HEK293 (cell line): ENCODE results near the gene RBM4B.

ENCODE experiments used
- GFI1B ChIP-seq: fragments of 450-650 bp; formaldehyde crosslinking; IDR thresholded peaks from 2 replicates; pipeline ENCODE4 v1.5.1; 2016; ENCODE audit warnings: missing biosample characterization, missing genetic modification characterization
- TCF7L2 ChIP-seq: IDR thresholded peaks from 2 replicates; pipeline ENCODE4 v1.6.1; 2011; ENCODE audit warnings: low read depth, mild to moderate bottlenecking, inconsistent platforms, low read length, moderate library complexity, borderline replicate concordance
- ZBTB7A ChIP-seq: fragments of 450-650 bp; formaldehyde crosslinking; IDR thresholded peaks from 2 replicates; pipeline ENCODE4 v1.5.1; 2016; ENCODE audit warnings: low read depth, missing biosample characterization, missing genetic modification characterization
- TF ChIP-seq, protein P1 (sequence below): fragments of 450-650 bp; formaldehyde crosslinking; IDR thresholded peaks from 2 replicates; pipeline ENCODE4 v1.5.1; 2016; ENCODE audit warnings: missing biosample characterization, missing genetic modification characterization

DNA sequence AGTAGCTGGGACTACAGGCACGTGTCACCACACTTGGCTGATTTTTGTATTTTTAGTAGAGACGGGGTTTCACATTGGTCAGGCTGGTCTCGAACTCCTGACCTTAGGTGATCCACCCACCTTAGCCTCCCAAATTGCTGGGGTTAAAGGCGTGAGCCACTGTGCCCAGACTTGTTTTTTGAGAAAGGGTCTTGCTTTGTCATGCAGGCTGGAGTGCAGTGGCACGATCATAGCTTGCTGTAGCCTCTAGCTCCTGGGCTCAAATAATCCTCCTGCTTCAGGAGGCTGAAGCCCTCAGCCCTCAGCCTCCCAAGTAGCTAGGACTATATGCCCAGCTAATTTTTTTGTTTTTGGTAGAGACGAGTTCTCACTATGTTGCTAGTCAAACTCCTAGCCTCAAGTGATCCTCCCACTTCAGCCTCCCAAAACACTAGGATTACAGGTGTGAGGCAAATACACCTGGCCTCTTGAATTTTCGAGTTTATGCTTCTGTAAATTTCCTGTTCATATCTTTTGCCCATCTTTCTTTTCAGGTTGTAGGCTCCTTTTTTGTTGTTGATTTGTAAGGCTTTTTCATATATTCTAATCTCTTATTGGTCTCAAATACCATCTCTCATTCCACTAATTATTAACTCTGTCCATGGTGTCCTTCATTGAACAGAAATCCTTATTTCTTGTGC is 3.4 kb upstream of the RBM4B start:
- TF ChIP-seq, protein P1, sequence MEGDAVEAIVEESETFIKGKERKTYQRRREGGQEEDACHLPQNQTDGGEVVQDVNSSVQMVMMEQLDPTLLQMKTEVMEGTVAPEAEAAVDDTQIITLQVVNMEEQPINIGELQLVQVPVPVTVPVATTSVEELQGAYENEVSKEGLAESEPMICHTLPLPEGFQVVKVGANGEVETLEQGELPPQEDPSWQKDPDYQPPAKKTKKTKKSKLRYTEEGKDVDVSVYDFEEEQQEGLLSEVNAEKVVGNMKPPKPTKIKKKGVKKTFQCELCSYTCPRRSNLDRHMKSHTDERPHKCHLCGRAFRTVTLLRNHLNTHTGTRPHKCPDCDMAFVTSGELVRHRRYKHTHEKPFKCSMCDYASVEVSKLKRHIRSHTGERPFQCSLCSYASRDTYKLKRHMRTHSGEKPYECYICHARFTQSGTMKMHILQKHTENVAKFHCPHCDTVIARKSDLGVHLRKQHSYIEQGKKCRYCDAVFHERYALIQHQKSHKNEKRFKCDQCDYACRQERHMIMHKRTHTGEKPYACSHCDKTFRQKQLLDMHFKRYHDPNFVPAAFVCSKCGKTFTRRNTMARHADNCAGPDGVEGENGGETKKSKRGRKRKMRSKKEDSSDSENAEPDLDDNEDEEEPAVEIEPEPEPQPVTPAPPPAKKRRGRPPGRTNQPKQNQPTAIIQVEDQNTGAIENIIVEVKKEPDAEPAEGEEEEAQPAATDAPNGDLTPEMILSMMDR: no peak
- TF ChIP-seq GFI1B (tag by site-specific recombination): no peak
- TF ChIP-seq ZBTB7A (tag by site-specific recombination): no peak
- TF ChIP-seq TCF7L2: no peak
